Hepatocyte (in vitro differentiated cells): ENCODE measurements around the gene FLOT1.
A peak's percentile ranks its signal among the peaks of the same experiment; 100 is the strongest.

Experiments used
- EZH2 ChIP-seq: fragments of 200-600 bp; sonication (generic); IDR thresholded peaks from 2 replicates; pipeline ENCODE4 v1.6.1; 2016; ENCODE audit warnings: antibody characterized with exemption, mild to moderate bottlenecking, borderline replicate concordance
- EZH2phosphoT487 ChIP-seq: fragments of 200-600 bp; sonication (generic); IDR thresholded peaks from one replicate; pipeline ENCODE4 v1.6.1; 2018; ENCODE audit warnings: antibody characterized with exemption, mild to moderate bottlenecking, low read depth, moderate library complexity; ENCODE audit not compliant: unreplicated experiment, severe bottlenecking
- TF ChIP-seq, protein P1 (sequence below): fragments of 200-600 bp; sonication (generic); IDR thresholded peaks from 2 replicates; pipeline ENCODE4 v1.5.1; 2016; ENCODE audit warnings: antibody characterized with exemption, mild to moderate bottlenecking; ENCODE audit not compliant: poor library complexity

DNA sequence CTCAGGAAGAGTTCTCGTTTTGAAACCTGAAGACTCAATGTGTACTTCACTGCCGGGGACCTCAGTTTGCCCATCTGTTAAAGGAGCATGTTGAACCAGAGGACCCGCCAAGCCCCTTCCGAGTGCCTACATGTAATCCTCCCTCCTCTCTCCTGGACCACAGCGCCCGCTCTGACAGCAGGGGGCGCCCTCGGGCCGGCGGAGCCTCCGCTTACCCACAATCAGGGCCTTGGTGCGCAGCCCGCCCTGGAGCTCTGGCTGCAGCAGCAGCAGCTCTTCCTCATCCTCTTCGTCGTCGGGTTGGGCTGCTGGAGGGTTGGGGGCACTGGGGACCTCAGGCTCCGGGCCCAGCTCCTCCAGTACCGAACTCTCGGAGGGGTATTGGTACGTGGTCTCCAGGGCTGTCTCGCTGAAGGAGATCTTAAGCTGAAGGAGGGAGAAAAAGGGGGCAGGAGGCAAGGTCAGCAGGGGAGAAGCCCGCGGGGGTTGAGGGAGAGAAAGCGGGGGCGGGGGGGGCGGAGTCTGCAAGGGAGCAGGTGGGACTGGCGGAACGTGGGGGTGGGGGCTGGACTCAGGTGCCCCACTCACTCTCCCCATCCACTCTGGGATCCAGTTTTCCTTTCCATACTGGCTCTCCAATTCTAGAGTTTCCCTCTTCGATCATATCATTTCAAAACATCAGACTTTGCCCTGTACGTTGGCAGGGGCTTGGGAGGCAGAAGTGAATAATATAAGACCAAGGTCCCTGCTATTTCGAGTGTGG lies 63.3 kb downstream of the FLOT1 start:
- TF ChIP-seq, protein P1, sequence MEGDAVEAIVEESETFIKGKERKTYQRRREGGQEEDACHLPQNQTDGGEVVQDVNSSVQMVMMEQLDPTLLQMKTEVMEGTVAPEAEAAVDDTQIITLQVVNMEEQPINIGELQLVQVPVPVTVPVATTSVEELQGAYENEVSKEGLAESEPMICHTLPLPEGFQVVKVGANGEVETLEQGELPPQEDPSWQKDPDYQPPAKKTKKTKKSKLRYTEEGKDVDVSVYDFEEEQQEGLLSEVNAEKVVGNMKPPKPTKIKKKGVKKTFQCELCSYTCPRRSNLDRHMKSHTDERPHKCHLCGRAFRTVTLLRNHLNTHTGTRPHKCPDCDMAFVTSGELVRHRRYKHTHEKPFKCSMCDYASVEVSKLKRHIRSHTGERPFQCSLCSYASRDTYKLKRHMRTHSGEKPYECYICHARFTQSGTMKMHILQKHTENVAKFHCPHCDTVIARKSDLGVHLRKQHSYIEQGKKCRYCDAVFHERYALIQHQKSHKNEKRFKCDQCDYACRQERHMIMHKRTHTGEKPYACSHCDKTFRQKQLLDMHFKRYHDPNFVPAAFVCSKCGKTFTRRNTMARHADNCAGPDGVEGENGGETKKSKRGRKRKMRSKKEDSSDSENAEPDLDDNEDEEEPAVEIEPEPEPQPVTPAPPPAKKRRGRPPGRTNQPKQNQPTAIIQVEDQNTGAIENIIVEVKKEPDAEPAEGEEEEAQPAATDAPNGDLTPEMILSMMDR: peak; percentile 95
- TF ChIP-seq EZH2phosphoT487 (no peak), EZH2 (no peak)
